Spinal cord (tissue), 10 donors: ENCODE measurements around the gene UBE2V1. TPM values are rescaled to one million over a fixed set of nuclear protein-coding genes. Genes with fewer than 3 reads are reported as not detected.
"Not testable (repeated sequence)": the region's sequence is repeated elsewhere in the genome, so short reads cannot be mapped to it uniquely, and the experiment has no call there.

Source experiments
- DNase-seq, 6 donors: peaks; one replicate each; pipeline versions ENCODE4 v3.0.0 to v3.0.0-alpha.2; 2013 to 2015; ENCODE audit warnings: low spot score in 6 of 6, low read depth in 4 of 6
- H3K27ac ChIP-seq: one replicate; pipeline ENCODE4 v1.5.1; 2013; ENCODE audit warnings: low read depth, low read length, control low read depth
- H3K27me3 ChIP-seq: one replicate; pipeline ENCODE4 v1.6.1; 2013; ENCODE audit warnings: low read length; ENCODE audit not compliant: control insufficient read depth, insufficient read depth
- H3K36me3 ChIP-seq: one replicate; pipeline ENCODE4 v1.6.1; 2013; ENCODE audit warnings: low read length; ENCODE audit not compliant: control insufficient read depth, insufficient read depth
- H3K4me1 ChIP-seq: one replicate; pipeline ENCODE4 v1.6.1; 2013; ENCODE audit warnings: low read length; ENCODE audit not compliant: control insufficient read depth, insufficient read depth
- H3K4me3 ChIP-seq: one replicate; pipeline ENCODE4 v1.5.1; 2013; ENCODE audit warnings: low read depth, low read length, control low read depth
- H3K9me3 ChIP-seq: one replicate; pipeline ENCODE4 v1.6.1; 2013; ENCODE audit warnings: low read length; ENCODE audit not compliant: control insufficient read depth, insufficient read depth
- WGBS: methylation state at CpG from one replicate; pipeline ENCODE4 v1.1.5; 2013; ENCODE audit warnings: missing lambda C conversion rate; ENCODE audit not compliant: insufficient coverage; 5-methylcytosine and 5-hydroxymethylcytosine counted together
- polyA plus RNA-seq, 2 donors: library from polyadenylated mRNA; unstranded; fragments of 120-200 nt; gene quantifications; one replicate each; pipeline ENCODE4 v1.2.1, GENCODE V29; 2013; ENCODE audit not compliant: insufficient read length in 2 of 2
- total RNA-seq, 2 donors: library from RNA; depleted of rRNA in 1 of 2; stranded (reverse); fragments of 120-200 nt in 1 of 2; fragments of >200 nt in 1 of 2; gene quantifications; one replicate each; pipeline versions ENCODE4 v1.2.3 to v1.2.4, GENCODE V29; 2013 to 2014
- donor health status: healthy.

The UBE2V1 gene
- total and polyA plus RNA-seq, 4 donors, result 47.8 to 174 (median 111) TPM

DNA sequence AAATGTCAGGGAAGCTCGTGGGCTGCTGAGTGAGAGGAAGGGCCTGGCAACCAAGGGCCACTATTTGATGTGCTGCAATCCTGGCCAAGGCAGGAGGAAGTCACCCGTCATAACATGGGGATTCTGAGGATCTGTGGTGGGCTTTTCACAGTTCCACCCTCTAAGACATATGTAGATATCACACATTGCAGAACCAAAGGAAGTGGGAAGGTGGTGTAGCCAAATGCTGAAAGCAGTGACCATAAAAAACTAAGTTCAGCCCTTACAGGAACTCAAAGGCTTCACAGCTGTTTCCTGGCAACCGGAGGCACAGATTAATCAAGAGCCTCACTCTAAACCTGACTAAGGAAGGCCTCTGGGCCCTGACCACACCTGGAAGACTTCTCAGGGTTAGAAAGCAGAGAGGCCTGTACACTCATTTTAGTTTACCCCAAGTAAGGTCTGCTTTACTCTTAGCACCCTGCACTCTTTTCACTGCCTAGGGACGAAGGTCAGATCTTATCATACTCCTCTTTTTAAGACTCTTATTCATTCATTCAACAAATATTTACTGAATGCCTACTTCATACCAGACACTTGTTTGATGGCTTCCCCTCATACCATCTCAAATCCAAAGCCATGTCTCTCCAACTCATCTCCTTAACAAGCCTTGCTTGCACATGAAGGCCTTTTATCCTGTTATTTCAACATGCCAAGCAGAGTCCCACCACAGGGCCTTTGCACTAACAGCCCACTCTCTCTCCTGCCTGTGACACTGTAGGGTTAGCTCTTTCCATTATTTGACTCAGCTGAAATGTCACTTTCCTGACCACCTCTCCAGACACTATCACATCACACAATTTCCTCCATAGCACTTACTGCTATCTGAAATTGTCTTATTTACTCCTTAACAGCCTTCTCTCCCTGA, 2.6 kb downstream of the UBE2V1 start:
- H3K36me3 ChIP-seq, result no peaks in the 10 kb centered on the region
- H3K4me3 ChIP-seq, result no peak overlapping the region
- 57% methylated on average over 3 of the region's 4 CpGs for WGBS
- DNase-seq, result peak in 1 of 6 donors; percentile 15
- H3K9me3 ChIP-seq, result no peaks in the 10 kb centered on the region
- no peak overlapping the region for H3K27ac ChIP-seq
- peaks cover 24% of the 10 kb centered on the region for H3K4me1 ChIP-seq
- H3K27me3 ChIP-seq, result no peaks in the 10 kb centered on the region

DNA sequence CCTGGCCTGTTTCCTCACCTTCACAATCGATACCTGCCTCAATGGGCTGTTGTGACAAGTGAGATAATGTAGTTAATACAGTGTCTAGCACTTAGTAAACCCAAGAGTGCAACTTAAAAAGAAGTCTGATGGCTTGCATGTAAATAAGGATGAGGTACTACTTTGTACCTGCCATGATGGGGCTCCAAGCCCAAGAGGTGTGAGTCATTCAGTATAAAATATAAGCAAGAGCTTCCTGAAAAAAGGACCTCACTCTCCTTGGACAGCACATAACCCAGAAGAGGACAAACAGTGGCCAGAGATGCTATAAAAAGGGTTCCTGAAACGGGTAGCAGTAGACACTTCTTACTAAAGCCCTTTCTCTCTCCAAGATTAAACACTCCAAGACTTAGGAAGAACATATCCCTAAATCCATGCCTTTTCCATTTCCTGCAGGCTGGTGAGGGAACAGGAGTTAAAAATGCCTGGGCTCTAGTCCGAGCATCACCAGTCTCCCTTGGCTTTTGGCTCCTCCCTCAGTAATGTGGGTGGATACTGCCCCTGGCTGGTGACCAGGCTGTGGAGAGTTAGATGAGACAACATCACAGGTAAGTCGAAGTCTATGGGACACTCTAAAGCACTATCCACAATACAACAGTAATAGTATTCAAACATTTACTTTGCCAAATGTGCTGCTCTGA, 4.3 kb downstream of the UBE2V1 start:
- DNase-seq, result no peak
- H3K27ac ChIP-seq, result no peak overlapping the region
- 75% methylated on average over 1 of the region's 4 CpGs for WGBS
- no peak overlapping the region for H3K4me3 ChIP-seq
- peaks cover 15% of the 10 kb centered on the region for H3K4me1 ChIP-seq
- H3K27me3 ChIP-seq, result no peaks in the 10 kb centered on the region
- H3K36me3 ChIP-seq, result no peaks in the 10 kb centered on the region
- H3K9me3 ChIP-seq, result no peaks in the 10 kb centered on the region

DNA sequence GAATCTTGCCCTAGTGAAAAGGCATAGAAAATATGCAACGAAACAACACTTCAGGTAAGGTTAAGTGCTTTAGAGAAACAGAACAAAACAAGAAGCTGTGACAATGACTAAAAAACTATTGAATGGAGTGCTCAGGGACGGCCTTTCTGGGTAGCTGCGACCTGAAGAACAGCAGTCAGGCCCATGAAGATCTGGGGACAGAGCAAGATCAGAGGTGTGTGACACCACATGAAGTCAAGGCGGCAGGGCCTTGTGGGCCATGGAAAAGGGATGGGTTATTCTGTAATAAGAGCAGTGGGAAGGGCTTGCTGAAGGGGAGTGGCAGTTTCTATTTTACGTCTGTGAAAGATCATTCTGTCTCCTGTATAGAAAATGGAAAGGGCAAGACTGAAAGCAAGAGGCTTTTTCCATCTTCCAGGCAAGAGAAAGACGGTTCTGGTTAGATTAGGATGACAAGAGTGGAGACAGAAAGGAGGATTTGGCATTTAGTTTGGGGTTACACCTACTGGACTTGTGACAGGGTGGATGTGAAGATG, 5.1 kb downstream of the UBE2V1 start:
- no peak overlapping the region for H3K27ac ChIP-seq
- no peak for DNase-seq
- H3K4me1 ChIP-seq, result peaks cover 11% of the 10 kb centered on the region
- H3K27me3 ChIP-seq, result no peaks in the 10 kb centered on the region
- H3K36me3 ChIP-seq, result no peaks in the 10 kb centered on the region
- H3K4me3 ChIP-seq, result no peak overlapping the region
- no peaks in the 10 kb centered on the region for H3K9me3 ChIP-seq
- 78% methylated on average over 6 of the region's 6 CpGs for WGBS

- no peak for DNase-seq
- H3K9me3 ChIP-seq, result no peaks in the 10 kb centered on the region
- H3K27ac ChIP-seq, result no peak overlapping the region
- no peaks in the 10 kb centered on the region for H3K27me3 ChIP-seq
- H3K4me3 ChIP-seq, result no peak overlapping the region
- peaks cover 11% of the 10 kb centered on the region for H3K4me1 ChIP-seq
- 100% methylated on average over 2 of the region's 6 CpGs for WGBS
- H3K36me3 ChIP-seq, result peaks cover 2% of the 10 kb centered on the region
Observed at GRCh38 chr20:50107086-50107660, 5.8 kb downstream of the UBE2V1 start.

GRCh38 chr20:50106669-50107068, 6.3 kb downstream of the UBE2V1 start:
- not testable (repeated sequence) for DNase-seq, H3K36me3 ChIP-seq, H3K4me3 ChIP-seq, H3K9me3 ChIP-seq, H3K4me1 ChIP-seq, H3K27me3 ChIP-seq, H3K27ac ChIP-seq
- WGBS, result 93% methylated on average over 3 of the region's 5 CpGs

- H3K4me1 ChIP-seq, H3K4me3 ChIP-seq, H3K27me3 ChIP-seq, H3K36me3 ChIP-seq, DNase-seq, H3K9me3 ChIP-seq, H3K27ac ChIP-seq: not testable (repeated sequence)
- WGBS, result 100% methylated on average over 5 of the region's 15 CpGs
Observed at GRCh38 chr20:50103464-50104107, 9.4 kb downstream of the UBE2V1 start.

DNA sequence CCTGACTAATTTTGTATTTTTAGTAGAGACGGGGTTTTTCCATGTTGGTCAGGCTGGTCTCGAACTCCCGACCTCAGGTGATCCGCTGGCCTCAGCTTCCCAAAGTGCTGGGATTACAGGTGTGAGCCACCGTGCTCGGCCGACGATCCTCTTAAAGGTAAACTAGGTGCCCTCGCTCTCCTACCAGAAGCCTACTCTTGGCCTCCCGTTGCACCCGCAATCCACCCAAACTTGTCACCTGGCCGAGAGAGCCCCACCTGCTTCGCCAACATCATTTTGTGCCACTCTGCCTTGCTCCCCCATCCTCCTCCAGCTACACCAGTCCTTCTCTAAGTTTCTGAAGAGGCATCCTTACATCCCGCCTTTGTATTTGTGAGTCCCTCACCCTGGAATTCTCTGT, 10.4 kb downstream of the UBE2V1 start:
- H3K4me3 ChIP-seq, H3K9me3 ChIP-seq, H3K36me3 ChIP-seq, H3K27me3 ChIP-seq, H3K27ac ChIP-seq, DNase-seq, H3K4me1 ChIP-seq: not testable (repeated sequence)
- WGBS, result over 99% methylated on average over 13 of the region's 14 CpGs

DNA sequence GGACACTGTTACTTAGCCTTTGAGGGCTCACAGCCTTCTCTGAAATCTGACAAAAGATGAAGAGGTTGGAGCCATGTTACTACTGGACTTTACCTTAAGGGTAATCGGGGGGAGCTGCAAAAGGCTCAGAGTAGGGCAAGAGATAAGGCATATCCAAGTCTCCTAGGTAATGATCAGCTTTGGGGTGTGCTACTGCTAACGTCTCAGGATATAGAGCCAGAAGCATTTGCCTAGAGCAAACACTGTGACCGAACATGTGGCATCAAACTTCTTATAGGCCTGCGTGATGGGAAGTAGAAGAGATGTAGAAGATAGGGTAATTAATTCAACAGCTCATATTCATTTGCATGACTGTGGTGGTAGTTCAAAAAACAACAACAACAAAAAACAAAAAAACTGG, 11.1 kb downstream of the UBE2V1 start:
- no peaks in the 10 kb centered on the region for H3K9me3 ChIP-seq
- no peaks in the 10 kb centered on the region for H3K4me1 ChIP-seq

GRCh38 chr20:50101281-50101680, 11.7 kb downstream of the UBE2V1 start:
- H3K4me3 ChIP-seq, result no peak overlapping the region
- no peaks in the 10 kb centered on the region for H3K4me1 ChIP-seq
- H3K27ac ChIP-seq, result no peak overlapping the region
- WGBS, result no CpG with 5 or more reads among the region's 2 CpGs
- H3K27me3 ChIP-seq, result no peaks in the 10 kb centered on the region
- H3K36me3 ChIP-seq, result peaks cover 2% of the 10 kb centered on the region
- DNase-seq, result no peak
- H3K9me3 ChIP-seq, result no peaks in the 10 kb centered on the region

More for the DNA sequence above, 11.1 kb downstream of the UBE2V1 start:
- Histone ChIP-seq H3K4me3 (no peak overlapping the region), H3K27ac (no peak overlapping the region), H3K27me3 (no peaks in the 10 kb centered on the region), H3K36me3 (peaks cover 2% of the 10 kb centered on the region)
- WGBS, result 100% methylated on average over 1 of the region's 4 CpGs
- no peak for DNase-seq
